Dendritic cell treated with granulocyte-macrophage colony-stimulating factor and Interleukin-4, amounts not matched to agents 40 ng/mL and 50 ng/mL, for 4 days (primary cell): ENCODE data around the gene TMEM87A.

Experiments
- H3K27ac Mint-ChIP-seq: one replicate; pipeline ENCODE4 v1.8.0; 2022; ENCODE audit warnings: mild to moderate bottlenecking, mixed read lengths
- H3K27me3 Mint-ChIP-seq: one replicate; pipeline ENCODE4 v1.8.0; 2022; ENCODE audit warnings: mild to moderate bottlenecking, mixed read lengths
- H3K36me3 Mint-ChIP-seq: one replicate; pipeline ENCODE4 v1.8.0; 2022; ENCODE audit warnings: low read depth, mixed read lengths
- H3K4me1 Mint-ChIP-seq: one replicate; pipeline ENCODE4 v1.8.0; 2022; ENCODE audit warnings: low read depth, mixed read lengths
- H3K4me3 Mint-ChIP-seq: one replicate; pipeline ENCODE4 v1.8.0; 2022; ENCODE audit warnings: mild to moderate bottlenecking, moderate library complexity, mixed read lengths
- H3K9me3 Mint-ChIP-seq: one replicate; pipeline ENCODE4 v1.8.0; 2022; ENCODE audit warnings: mixed read lengths
- intact Hi-C: fragments of 100-400 bp; cut with micrococcal nuclease; formaldehyde crosslinking; loops from one replicate; pipeline ENCODE4 v1.15.0; 2022

Gene TMEM87A

GRCh38 chr15:42282926-42283325, 9.7 kb upstream of the TMEM87A start:
- H3K27me3 Mint-ChIP-seq = no peaks in the 10 kb centered on the region

GRCh38 chr15:42282344-42282743, 9.1 kb upstream of the TMEM87A start:
- Mint-ChIP-seq H3K4me3 (no peak overlapping the region), H3K4me1 (peaks cover 27% of the 10 kb centered on the region), H3K27ac (no peak overlapping the region), H3K9me3 (no peaks in the 10 kb centered on the region), H3K27me3 (no peaks in the 10 kb centered on the region), H3K36me3 (peaks cover 91% of the 10 kb centered on the region)
- intact Hi-C loops = no loop called here

More at GRCh38 chr15:42282926-42283325, 9.7 kb upstream of the TMEM87A start:
- H3K4me3 Mint-ChIP-seq = no peak overlapping the region
- H3K9me3 Mint-ChIP-seq = no peaks in the 10 kb centered on the region
- no peak overlapping the region for H3K27ac Mint-ChIP-seq
- intact Hi-C loops = no loop called here
- peaks cover 27% of the 10 kb centered on the region for H3K4me1 Mint-ChIP-seq
- peaks cover 91% of the 10 kb centered on the region for H3K36me3 Mint-ChIP-seq

GRCh38 chr15:42279234-42279723, 6.0 kb upstream of the TMEM87A start:
- H3K9me3 Mint-ChIP-seq = no peaks in the 10 kb centered on the region
- no peaks in the 10 kb centered on the region for H3K27me3 Mint-ChIP-seq
- peak overlapping the region; percentile 76 for H3K27ac Mint-ChIP-seq
- H3K36me3 Mint-ChIP-seq = peaks cover 76% of the 10 kb centered on the region
- no peak overlapping the region for H3K4me3 Mint-ChIP-seq
- intact Hi-C loops = loop anchor here (10.0 kb wide), 2 partner anchors 266 to 296 kb away; partner anchors contain the start of genes HAUS2, LRRC57 and STARD9
- peaks cover 36% of the 10 kb centered on the region for H3K4me1 Mint-ChIP-seq

DNA sequence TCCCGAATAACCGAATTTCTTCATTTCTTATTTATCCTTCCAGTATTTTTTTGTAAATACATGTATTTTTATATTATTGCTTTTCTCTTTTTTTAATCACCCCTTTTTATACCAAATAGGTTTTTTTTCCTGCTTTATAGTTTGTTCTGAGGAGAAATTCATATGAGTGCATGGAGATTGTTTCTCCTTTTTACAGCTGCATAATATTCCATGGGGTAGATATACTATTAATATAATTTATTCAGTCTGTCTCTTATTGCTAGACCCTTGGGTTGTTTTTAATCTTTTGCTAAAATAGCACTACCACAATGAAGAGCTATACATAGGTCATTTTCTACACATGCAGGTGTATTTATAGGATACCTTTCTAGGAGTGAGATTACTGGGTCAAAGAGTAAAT, 3.5 kb upstream of the TMEM87A start:
- intact Hi-C loops = loop anchor here (10.0 kb wide), 2 partner anchors 268 to 298 kb away; partner anchors contain the start of genes HAUS2, LRRC57 and STARD9
- no peaks in the 10 kb centered on the region for H3K9me3 Mint-ChIP-seq
- peaks cover 40% of the 10 kb centered on the region for H3K4me1 Mint-ChIP-seq
- peaks cover 70% of the 10 kb centered on the region for H3K36me3 Mint-ChIP-seq
- no peaks in the 10 kb centered on the region for H3K27me3 Mint-ChIP-seq
- H3K4me3 Mint-ChIP-seq = no peak overlapping the region
- no peak overlapping the region for H3K27ac Mint-ChIP-seq

- intact Hi-C loops = loop anchor here (10.0 kb wide), 2 partner anchors 269 to 299 kb away; partner anchors contain the start of genes HAUS2, LRRC57 and STARD9
- H3K9me3 Mint-ChIP-seq = no peaks in the 10 kb centered on the region
- H3K27me3 Mint-ChIP-seq = no peaks in the 10 kb centered on the region
- H3K4me1 Mint-ChIP-seq = peaks cover 45% of the 10 kb centered on the region
- H3K27ac Mint-ChIP-seq = peak overlapping the region; percentile 96
- H3K36me3 Mint-ChIP-seq = peaks cover 61% of the 10 kb centered on the region
- H3K4me3 Mint-ChIP-seq = peak overlapping the region; percentile 68
Measured at GRCh38 chr15:42275780-42276391, 2.7 kb upstream of the TMEM87A start.

DNA sequence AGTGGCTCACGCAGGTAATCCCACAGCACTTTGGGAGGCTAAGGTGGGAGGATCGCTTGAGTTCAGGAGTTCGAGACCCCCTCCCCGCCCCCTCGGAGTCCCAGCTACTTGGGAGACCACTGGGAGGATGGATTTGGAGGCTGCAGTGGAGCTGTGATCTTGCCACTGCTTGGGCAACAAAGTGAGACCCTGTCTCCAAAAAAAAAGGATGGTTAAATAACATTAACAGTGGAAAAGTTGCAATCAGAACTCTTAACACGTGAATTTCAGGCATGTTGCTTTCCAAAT, 1.4 kb upstream of the TMEM87A start:
- Mint-ChIP-seq H3K9me3 (no peaks in the 10 kb centered on the region), H3K27me3 (no peaks in the 10 kb centered on the region), H3K4me3 (peak overlapping the region; percentile 95), H3K27ac (peak overlapping the region; percentile 96), H3K4me1 (peaks cover 47% of the 10 kb centered on the region), H3K36me3 (peaks cover 57% of the 10 kb centered on the region)
- intact Hi-C loops = loop anchor here (10.0 kb wide), 2 partner anchors 270 to 300 kb away; partner anchors contain the start of genes HAUS2, LRRC57 and STARD9

DNA sequence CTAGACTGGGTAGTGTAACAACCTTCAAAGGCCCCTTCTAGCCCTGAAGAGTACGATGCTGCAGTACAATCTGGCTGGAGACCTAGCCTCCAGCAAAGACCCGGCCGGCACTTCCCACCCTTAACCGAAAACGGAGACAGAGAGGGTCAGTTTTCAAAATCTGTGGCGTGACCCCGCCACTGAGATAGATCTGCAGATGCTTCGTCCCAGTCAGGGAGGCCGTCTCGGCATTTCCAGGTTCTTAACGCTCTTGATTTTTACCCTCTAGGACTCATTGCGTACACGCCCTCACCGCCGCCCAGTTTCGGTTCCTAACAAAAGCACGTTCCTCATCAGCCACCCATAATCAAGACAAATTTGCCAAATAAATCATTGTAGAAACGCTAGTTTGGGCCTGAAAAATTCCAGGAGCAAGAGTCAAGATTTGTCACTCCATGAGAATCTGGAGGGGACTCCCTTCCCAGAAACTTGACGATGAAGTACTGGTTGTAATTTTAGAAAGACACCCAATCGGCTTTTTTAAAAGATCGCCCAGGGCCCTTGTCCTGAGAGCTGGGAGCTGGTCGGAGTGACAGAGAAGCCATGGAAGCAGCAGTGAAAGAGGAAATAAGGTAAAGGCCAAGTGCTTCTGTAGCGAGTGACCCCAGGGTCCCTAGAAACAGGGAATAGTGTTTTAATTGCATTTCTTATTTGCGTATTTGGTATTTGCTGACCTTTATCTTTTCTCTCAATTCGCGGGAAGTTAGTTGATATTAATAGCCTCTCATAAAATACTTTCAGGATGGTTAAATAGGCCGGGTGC, 868 bp upstream of the TMEM87A start:
- peak overlapping the region; percentile 96 for H3K27ac Mint-ChIP-seq
- peak overlapping the region; percentile 95 for H3K4me3 Mint-ChIP-seq
- intact Hi-C loops = loop anchor here (1.0 to 10.0 kb wide), 3 partner anchors 66 to 301 kb away; partner anchors contain the start of genes HAUS2, LRRC57, STARD9 and VPS39
- peaks cover 62% of the 10 kb centered on the region for H3K36me3 Mint-ChIP-seq
- H3K9me3 Mint-ChIP-seq = no peaks in the 10 kb centered on the region
- H3K4me1 Mint-ChIP-seq = peaks cover 46% of the 10 kb centered on the region
- H3K27me3 Mint-ChIP-seq = no peaks in the 10 kb centered on the region

DNA sequence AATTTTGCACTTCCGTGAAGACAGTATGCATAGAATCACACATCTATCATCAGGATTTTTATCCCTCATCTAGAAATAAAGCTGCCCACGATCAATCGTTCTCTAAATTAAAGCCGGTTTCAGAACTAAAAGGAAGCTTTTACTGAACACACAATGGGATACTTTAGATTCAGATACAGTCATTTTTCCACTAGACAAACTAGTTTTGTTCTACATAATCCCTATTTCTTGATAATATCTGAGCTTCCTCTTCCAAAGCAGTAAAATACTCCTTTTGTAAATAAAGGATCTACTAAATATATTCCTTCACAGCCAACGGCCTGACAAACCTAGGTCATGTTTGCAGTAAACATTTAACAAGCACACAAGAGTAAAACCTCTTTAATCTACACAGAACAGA, 2.2 kb downstream of the TMEM87A start:
- Mint-ChIP-seq H3K36me3 (peaks cover 64% of the 10 kb centered on the region), H3K27ac (no peak overlapping the region), H3K27me3 (no peaks in the 10 kb centered on the region), H3K4me3 (no peak overlapping the region), H3K9me3 (no peaks in the 10 kb centered on the region), H3K4me1 (peaks cover 36% of the 10 kb centered on the region)
- intact Hi-C loops = loop anchor here (10.0 kb wide), 2 partner anchors 274 to 304 kb away; partner anchors contain the start of genes HAUS2, LRRC57 and STARD9

GRCh38 chr15:42270551-42270950, 2.7 kb downstream of the TMEM87A start:
- Mint-ChIP-seq H3K4me1 (peaks cover 32% of the 10 kb centered on the region), H3K27me3 (no peaks in the 10 kb centered on the region), H3K36me3 (peaks cover 69% of the 10 kb centered on the region), H3K4me3 (no peak overlapping the region), H3K27ac (no peak overlapping the region), H3K9me3 (no peaks in the 10 kb centered on the region)
- intact Hi-C loops = loop anchor here (10.0 kb wide), 2 partner anchors 274 to 304 kb away; partner anchors contain the start of genes HAUS2, LRRC57 and STARD9

DNA sequence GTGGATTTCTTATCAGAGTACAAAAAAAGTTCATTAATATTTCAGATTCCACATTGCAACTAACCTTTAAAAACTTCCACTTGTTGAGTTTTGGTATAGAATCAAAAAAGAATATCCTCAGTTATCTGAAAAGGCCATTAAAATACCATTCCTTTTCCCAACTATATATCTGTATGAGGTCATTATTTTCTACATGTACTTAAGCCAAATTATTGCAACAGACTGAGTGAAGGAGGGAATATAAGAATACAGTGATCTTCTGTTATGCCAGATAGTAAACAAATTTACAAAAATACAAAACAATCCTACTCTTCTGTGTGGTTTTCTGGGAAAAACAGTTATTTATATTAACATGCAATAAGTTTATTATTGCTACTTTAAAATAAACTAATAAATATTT, 5.9 kb downstream of the TMEM87A start:
- Mint-ChIP-seq H3K36me3 (peaks cover 79% of the 10 kb centered on the region), H3K4me3 (no peak overlapping the region), H3K4me1 (peaks cover 22% of the 10 kb centered on the region), H3K27ac (no peak overlapping the region), H3K9me3 (no peaks in the 10 kb centered on the region), H3K27me3 (no peaks in the 10 kb centered on the region)
- intact Hi-C loops = no loop called here

DNA sequence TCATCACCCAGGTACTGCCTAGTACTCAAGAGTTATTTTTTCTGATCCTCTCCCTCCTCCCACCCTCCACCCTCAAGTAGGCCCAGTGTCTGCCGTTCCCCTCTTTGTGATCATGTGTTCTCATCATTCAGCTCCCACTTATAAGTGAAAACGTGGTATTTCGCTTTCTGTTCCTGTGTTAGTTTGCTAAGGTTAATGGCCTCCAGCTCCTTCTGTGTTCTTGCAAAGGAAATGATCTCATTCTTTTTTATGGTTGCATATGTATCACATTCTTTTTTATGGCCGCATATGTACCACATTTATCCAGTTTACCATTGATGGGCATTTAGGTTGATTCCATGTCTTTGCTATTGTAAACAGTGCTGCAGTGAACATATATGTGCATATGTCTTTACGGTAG, 8.4 kb downstream of the TMEM87A start:
- Mint-ChIP-seq H3K27me3 (no peaks in the 10 kb centered on the region), H3K27ac (no peak overlapping the region), H3K9me3 (no peaks in the 10 kb centered on the region), H3K36me3 (peaks cover 96% of the 10 kb centered on the region), H3K4me3 (no peak overlapping the region), H3K4me1 (peaks cover 6% of the 10 kb centered on the region)
- intact Hi-C loops = no loop called here

DNA sequence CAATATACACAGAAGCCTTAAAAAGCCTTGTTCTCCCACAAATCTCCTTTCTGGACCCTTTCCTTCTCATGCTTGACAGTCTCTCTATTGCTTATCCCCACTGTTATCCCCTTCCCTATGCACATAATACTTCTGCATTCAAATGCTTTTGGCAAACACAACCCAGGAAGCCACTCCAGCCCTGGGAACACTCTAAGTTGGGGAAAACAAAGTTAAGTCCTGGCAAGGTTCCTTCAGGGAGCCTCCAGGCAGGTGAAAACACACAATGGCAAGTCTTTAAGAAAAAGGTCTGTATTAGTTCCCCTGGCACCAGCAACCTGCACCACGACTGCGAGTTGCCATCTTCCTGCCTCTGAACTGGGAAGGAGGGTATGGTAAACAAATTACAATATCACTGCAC, 19.9 kb downstream of the TMEM87A start:
- Mint-ChIP-seq H3K27ac (no peak overlapping the region), H3K4me1 (no peaks in the 10 kb centered on the region), H3K9me3 (peaks cover 43% of the 10 kb centered on the region), H3K27me3 (no peaks in the 10 kb centered on the region), H3K36me3 (peaks cover 72% of the 10 kb centered on the region), H3K4me3 (no peak overlapping the region)
- intact Hi-C loops = no loop called here

DNA sequence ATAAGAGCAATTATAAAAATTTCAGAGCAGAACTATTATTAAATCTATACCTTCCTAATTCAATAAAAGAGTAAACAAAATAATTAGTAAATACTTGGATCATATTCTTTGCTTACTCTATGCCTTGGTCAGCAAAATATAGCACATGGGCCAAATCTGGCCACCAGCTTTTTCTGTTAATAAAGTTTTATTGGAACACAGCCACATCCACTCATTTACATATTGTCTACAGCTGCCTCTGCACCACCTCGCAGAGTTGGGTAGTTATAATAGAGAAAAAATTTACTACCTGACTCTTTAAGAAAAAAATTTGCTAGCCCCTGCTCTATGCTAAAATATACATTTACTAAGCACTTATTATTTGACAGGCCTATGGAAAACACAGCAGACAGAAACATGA, 32.4 kb downstream of the TMEM87A start:
- intact Hi-C loops = loop anchor here (5.0 kb wide), 1 partner anchor 96 kb away; no protein-coding TSS in a partner anchor
- Mint-ChIP-seq H3K4me3 (no peak overlapping the region), H3K9me3 (no peaks in the 10 kb centered on the region), H3K4me1 (no peaks in the 10 kb centered on the region), H3K27me3 (no peaks in the 10 kb centered on the region), H3K27ac (no peak overlapping the region), H3K36me3 (peaks cover 74% of the 10 kb centered on the region)
